NCI-H748 treated with DMSO at 0.1 percent for 48 hours (cell line): ENCODE data around the gene PAGE3.

Source experiments
- DNase-seq: peaks from one replicate; lab custom pipeline; 2025; lab: John Stamatoyannopoulos, UW

PAGE3 gene, protein sequence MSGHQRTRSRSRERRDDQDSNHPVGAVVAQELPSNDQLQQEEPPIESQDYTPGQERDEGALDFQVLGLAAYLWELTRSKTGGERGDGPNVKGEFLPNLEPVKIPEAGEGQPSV

DNA sequence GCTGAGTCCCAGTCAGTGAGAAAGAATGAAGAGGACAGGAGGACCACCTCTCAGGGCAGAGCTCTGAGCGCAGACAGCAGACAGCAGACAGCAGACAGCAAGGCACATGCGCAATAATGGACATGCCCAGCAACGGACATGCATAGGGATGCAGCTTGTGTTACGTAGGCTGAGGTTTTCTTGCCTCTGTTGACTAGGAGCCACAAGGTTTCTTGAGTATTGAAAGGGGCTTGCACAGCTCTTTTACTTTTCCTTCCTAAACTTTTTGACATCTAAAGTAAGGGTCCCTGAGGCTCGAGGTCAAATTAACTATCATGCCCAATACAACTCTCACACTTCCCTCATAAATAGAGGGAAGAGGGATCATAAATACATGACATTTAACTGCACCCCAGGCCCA is at the start of gene PAGE3:
Gene PAGE3, minus strand, starts transcription at position 101 of the 400 bp plus-strand sequence. CDS start 1,013 bp downstream, outside the sequence.
- DNase-seq, result no peak

DNA sequence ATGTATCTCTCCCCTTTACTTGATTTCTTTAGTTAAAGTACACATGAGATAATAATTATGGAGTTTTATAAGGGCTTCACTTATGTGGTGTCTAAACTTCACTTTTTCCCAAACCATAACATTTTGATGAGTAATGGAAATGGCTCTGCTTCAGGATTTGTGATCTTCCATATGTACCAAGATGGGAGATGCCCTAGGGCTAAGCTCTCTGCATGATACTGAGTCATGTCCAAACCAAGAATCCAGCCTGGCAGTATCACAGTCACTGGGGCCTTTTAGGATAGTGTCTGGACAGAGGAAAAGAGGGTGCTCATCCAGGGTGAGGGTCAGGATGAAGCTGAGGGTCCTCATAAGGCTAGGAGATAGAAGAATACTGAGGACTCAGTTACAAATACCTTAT is 47.9 kb upstream of the PAGE3 start:
- DNase-seq, result no peak

DNA sequence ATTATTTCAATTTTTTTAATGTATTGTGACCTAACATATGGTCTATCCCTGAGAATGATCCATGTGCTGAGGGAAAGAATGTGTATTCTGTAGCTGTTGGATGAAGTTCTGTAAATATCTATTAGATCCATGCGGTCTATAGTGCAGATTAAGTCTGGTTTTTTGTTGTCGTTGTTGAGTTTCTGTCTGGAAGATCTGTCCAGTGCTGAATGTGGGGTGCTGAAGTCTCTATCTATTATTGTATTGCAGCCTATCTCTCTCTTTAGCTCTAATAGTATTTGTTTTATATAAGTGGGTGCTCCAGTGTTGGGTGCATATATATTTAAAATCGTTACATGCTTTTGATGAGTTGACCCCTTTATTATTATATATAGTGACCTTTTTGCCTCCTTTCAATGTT is 26.2 kb upstream of the PAGE3 start:
- no peak for DNase-seq

DNA sequence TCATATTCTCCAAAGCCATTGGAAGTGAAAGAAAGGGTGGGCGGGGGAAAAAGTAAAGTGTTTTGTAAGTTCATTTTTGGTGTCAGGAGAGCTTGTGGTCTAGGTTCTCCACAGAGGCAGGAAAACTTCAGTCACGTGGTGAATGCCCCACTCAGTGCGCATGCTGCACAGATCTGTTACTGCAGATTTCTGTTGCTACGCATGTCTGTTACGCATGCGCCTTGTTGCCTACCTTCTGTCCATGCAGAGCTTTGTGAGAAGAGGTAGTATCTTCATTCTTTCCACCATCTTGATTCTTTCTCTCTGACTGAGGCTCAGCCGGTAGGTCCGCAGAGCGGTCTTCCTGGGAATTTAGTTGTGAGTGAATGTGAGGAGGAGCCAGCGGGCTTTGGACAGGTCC is 15.1 kb upstream of the PAGE3 start:
- DNase-seq, result no peak

DNA sequence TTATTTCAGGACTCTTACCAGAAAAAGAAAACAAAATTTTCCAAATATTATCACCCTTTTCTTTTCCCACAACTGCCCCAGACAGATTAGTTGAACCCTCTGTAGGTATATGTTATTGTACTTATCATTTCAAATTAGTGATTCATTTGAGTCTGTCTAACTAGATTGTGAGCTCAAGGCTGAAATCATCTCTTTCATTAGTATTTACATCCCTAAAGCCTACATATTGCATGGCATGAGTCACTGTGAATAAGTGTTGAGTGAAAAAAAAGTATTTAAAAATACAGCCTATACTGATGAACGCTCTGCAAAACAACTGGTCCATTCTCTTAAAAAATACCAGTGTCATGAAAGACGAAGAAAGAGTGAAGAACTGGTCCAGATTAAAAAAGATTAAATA is 3.9 kb downstream of the PAGE3 start:
- no peak for DNase-seq

DNA sequence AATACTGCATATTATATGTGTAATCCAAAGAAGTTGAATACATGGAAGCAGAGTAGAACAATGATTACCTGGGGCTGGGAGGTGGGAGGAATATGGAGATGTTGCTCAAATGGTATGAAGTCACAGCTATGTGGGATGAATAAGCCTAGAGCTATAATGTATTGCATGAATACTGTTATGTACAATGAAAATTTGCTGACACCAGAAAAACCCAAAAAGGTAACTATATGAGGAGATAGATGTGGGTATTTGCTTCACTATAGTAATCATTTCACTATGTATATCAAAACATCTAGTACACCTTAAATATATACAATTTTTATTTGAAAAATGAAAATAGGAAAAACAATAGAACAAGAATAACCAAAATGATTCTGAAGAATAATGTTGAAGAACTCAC is 11.2 kb downstream of the PAGE3 start:
- no peak for DNase-seq

DNA sequence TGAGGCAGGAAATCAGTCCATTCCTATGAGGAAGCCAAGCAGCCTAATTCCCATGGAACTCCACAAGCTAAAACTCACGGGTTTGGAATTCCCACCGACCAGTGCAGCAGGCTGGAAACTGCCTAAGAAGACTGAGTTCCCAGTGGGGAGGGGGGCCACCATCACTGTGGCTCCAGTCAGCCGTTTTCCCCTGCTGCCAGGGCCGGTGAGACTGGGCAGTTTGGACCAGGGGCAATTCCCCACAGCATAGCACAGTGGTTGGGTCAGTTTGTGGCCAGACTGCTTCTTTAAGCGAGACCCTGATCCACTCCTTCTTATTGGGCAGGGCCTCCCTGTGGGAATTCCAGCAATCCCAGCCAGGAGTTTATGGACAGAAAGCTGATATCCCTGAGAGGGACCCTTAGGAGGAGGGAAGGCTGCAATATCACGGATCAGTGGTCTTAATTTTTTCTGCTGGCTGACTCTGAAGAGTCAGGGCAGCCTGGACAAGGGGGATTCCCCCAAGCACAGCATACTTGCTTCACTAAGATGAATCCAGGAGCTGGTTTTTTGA is 23.9 kb downstream of the PAGE3 start:
- DNase-seq, result no peak

DNA sequence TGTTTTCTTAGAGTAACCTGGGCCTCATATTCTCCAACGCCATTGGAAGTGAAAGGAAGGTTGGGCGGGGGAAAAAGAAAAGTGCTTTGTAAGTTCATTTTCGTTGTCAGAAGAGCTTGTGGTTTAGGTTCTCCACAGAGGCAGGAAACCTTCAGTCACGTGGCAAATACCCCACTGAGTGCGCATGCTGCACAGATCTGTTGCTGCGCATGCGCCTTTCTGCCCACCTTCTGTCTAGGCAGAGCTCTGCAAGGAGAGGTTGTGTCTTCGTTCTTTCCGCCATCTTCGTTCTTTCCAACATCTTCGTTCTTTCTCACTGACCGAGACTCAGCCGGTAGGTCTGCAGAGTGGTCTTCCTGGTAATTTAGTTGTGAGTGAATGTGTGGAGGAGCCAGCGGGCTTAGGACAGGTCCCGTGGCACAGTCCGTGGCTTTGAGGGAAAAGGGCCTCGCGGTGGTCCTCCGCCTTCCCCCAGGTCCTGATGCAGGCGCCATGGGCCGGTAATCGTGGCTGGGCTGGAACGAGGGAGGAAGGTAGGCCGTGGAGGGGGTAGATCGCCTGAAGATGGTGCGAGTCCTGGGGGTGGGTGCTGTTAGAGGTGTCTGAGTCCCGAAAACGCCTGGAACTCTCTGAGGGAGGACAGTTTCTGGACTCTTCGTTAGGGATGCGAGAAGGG is 44.5 kb downstream of the PAGE3 start, which contains the start of gene PAGE5:
Gene PAGE5, plus strand, starts transcription at position 228 of the 676 bp plus-strand sequence. CDS start 1,037 bp downstream, outside the sequence.
- no peak for DNase-seq

DNA sequence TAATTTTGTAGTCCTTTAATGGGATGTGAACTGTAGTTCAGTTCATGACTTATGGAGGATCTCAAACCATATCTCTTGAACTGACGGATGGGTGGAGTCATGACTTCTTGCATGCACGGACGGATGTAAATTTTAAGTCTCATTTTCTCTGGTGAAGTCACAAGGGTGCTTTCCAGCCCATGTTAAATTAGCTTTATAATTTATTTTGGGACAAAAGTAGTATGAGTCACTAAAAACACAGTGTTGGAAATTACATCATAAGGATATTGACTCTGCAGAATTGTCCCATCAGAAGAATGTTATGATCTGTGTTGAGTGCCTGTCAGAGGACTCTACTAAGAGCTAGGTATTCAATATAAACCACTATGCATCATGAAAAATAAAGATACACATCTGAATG is 51.3 kb downstream of the PAGE3 start:
- DNase-seq, result no peak

DNA sequence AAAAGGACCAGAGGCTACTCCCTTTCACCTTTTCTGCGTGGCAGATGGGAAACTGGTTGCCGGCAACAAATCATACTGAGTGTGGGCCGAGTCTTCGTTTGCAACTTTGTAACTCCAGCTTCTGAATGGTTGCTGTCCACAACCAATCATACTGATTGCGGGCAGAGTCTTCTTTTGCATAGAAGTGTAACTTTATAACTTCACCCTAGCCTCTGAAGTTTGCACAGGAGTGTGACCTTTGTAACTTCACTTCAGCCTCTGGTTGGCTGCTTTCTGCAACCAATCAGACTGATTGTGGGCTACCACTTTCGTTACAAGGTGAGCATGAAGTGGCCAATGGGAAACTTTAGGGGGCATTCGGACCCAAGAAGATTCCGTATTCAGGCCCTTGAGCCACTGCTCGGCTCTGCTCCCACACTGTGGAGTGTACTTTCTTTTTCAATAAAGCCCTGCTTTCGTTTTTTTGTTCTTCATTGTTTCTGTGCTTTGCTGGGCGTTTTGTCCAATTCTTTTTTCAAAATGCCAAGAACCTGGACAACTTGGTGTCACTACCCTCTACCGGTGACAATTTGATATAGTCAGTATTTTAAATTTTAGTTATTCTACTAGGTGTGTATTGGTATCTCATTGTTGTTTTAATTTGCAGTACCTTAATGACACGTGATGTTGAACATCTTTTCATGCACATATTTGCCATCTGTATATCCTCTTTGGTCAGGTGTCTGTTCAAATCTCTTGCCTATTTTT is 53.6 kb downstream of the PAGE3 start:
- DNase-seq, result no peak
